GM15510 (cell line): Measurements from ENCODE around the gene NXPH2.

Experiments
- POLR2A ChIP-seq: IDR thresholded peaks from 3 replicates; pipeline ENCODE4 v1.6.1; 2011; ENCODE audit warnings: borderline replicate concordance; ENCODE audit not compliant: insufficient read length; ENCODE audit errors: extremely low read depth

NXPH2 gene

GRCh38 chr2:138723196-138723987 is 56.8 kb downstream of the NXPH2 start:
- TF ChIP-seq POLR2A = no peak

- no peak for TF ChIP-seq POLR2A
These were observed 57.9 kb downstream of the NXPH2 start for GRCh38 chr2:138722316-138722715.

DNA sequence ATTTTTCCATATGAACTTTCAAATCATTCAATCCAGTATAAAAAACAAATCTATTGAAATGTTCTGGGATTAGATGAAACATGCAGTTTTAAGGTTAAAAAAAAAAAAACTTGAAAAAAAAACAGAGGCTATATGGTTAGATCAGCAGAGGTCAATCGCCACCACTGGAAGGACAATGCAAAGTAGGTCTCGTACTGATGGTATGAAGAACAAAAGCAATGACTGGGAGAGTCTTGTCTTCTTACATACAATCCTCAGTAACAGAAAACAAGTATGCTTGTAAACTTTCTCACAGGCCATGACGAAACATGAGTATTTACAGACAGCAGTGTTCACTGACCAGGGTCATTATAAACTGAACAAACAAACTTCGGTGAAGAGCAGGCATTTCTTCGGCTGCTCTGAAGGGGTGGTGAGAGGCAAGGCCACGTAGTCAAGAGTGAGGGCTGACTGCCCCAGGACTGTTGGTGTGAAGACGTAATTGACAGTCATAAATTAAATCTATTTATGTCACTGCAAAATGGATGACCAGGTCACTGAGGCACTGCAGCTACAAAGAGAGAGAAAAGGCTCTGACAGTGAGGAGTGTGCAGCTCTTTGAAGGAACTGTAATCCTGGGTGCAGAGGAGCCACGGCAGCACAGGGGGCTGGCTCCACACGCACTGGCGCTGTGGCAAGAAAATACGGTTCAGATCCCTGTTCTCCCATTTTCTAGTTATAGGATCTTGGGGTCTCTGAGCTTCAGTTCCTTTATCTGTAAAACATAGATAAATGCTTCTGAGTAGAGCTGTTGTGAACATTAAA is 60.0 kb downstream of the NXPH2 start:
- TF ChIP-seq POLR2A = no peak

DNA sequence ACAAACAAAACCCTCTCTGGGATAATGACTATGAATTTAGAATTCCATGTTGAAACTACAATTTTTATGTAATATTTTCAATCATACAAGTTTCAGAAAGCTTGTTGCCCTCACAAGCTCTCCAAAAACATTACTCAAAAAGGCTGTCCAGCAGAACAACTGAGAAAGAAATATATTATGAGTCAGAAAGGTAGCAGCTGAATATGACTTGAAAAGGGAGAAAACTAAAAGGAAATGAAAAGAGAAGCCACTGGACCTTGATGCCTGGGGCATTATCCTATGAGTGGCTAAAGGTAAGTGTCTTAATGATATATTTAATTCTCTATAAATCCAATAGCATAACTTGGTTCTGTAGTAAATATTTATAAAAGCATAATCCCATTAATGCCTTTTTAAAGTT is 61.8 kb downstream of the NXPH2 start:
- no peak for TF ChIP-seq POLR2A

DNA sequence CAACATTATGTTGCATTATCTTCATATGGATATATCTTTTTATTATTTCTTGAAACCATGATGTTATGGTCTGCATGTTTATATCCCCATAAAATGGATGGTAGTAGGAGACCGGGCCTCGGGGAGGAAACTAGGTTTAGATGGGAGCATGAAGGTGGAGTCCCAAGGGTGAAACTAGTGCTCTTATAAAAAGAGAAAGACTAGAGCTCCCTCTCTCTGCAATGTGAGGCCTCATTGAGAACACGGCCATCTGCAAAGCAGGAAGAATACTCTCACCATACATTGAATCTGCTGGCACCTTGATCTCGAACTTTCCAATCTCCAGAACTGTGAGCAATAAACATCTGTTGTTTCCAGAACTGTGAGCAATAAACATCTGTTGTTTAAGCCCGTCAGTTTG is 64.0 kb downstream of the NXPH2 start:
- no peak for TF ChIP-seq POLR2A

DNA sequence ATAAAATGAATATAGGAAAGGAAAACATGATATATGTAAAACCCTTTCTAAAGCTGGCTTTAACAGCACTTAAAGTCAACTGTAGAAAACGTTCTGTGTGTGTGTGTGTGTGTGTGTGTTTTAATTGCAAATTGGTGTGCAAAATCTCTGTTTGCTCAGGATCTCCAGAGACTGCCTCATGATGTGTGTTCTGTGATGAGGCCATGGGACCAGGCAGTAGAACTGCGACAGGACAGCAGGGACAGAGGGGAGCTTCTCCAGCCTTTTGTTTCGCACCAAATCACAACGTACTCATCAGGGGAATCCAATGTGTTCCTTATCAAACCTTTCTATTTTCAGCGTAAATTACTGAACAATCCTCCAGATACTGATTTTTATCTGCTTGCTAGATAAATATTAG is 66.7 kb downstream of the NXPH2 start:
- no peak for TF ChIP-seq POLR2A

GRCh38 chr2:138713069-138713496 is 67.1 kb downstream of the NXPH2 start:
- TF ChIP-seq POLR2A = no peak

- no peak for TF ChIP-seq POLR2A
These were observed 67.8 kb downstream of the NXPH2 start for GRCh38 chr2:138712212-138712979.

GRCh38 chr2:138711812-138712211 is 68.4 kb downstream of the NXPH2 start:
- TF ChIP-seq POLR2A = no peak

GRCh38 chr2:138708682-138709241 is 71.4 kb downstream of the NXPH2 start:
- no peak for TF ChIP-seq POLR2A

GRCh38 chr2:138707392-138708074 is 72.7 kb downstream of the NXPH2 start:
- TF ChIP-seq POLR2A = no peak

DNA sequence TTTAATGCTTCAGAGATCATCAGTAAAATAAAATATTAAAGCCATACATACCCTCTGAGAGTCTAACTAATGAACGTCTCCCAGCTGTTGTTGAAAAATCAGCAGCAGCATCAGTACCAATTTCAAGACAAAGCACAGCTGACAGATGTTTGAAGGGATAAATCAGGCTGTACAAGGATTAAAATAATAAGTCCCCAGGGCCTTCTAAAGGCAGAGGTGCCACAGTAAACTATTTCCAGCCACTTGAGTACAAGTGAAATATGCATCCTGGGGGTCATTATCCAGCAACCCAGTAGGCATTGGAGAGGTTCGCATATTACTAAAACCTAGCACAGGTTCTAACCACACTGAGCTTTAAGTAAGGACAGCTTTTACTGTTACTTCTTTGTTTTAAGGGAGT is 76.9 kb downstream of the NXPH2 start:
- TF ChIP-seq POLR2A = no peak

GRCh38 chr2:138700716-138701115 is 79.5 kb downstream of the NXPH2 start:
- TF ChIP-seq POLR2A = no peak

- no peak for TF ChIP-seq POLR2A
These were observed 80.8 kb downstream of the NXPH2 start for GRCh38 chr2:138699421-138699820.

- TF ChIP-seq POLR2A = no peak
These were observed 81.8 kb downstream of the NXPH2 start for GRCh38 chr2:138698428-138698827.

GRCh38 chr2:138691667-138692066 is 88.5 kb downstream of the NXPH2 start:
- no peak for TF ChIP-seq POLR2A
